ENCODE data around the gene KCNG2. TPM values are rescaled to one million over a fixed set of nuclear protein-coding genes. Genes with fewer than 3 reads are reported as not detected.

The KCNG2 gene
- total and polyA plus RNA-seq, 4 donors, result 0.03 to 0.23 (median 0.08) TPM; not detected in 1

DNA sequence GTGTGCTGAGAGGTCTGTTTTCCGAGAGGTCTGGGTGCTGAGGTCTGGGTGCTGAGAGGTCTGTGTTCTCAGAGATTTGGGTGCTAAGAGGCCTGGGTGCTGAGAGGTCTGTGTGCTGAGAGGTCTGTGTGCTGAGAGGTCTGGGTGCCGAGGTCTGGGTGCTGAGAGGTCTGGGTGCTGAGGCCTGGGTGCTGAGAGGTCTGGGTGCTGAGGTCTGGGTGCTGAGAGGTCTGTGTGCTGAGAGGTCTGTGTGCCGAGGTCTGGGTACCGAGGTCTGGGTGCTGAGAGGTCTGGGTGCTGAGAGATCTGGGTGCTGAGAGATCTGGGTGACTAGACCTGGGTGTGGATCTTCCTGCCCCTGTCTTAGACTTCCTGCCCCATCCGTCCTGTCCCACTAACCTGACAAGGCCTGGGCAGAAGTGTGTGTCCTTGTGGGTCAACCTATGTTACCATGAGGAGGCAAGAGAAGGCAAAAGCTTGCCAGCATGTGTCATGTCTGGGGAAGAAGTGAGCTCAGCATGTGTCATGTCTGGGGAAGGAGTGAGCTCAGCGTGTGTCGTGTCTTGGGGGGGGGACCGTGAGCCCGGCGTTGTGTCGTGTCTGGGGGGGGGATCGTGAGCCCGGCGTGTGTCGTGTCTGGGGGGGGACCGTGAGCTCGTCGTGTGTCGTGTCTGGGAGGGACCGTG lies 69.3 kb downstream of the KCNG2 start:
- 90% methylated on average over 20 of the region's 20 CpGs for WGBS
- no peak for DNase-seq (ENCODE audit: low spot score)
- no peaks in the 10 kb centered on the region for H3K36me3 ChIP-seq (ENCODE audit: control insufficient read depth in 4 of 4, insufficient read depth in 3 of 4, low read depth in 1 of 4, low read length in 3 of 4)
- H3K9me3 ChIP-seq (ENCODE audit: control insufficient read depth in 4 of 4, low read length in 3 of 4), result peaks cover 0 to 2% (median 0%) of the 10 kb centered on the region in 4 donors
- no peaks in the 10 kb centered on the region for H3K27me3 ChIP-seq (ENCODE audit: control insufficient read depth in 4 of 4, insufficient read depth in 4 of 4, low read length in 3 of 4)
- H3K4me3 ChIP-seq (ENCODE audit: low read depth in 1 of 3, low read length in 3 of 3), result no peak overlapping the region
- TF ChIP-seq GABPA (IDR thresholded peaks at IDR 0.05 in 1 of 2, conservative IDR thresholded peaks at IDR 0.05 in 1 of 2), result no peak
- no peak for TF ChIP-seq HNF4A (conservative IDR thresholded peaks at IDR 0.05)
- TF ChIP-seq FOXA1 (IDR thresholded peaks at IDR 0.05), result no peak
- TF ChIP-seq RAD21 (IDR thresholded peaks at IDR 0.05), result no peak
- TF ChIP-seq EGR1 (IDR thresholded peaks at IDR 0.05; ENCODE audit: low read depth in 2 of 2), result no peak
- TF ChIP-seq JUND (IDR thresholded peaks at IDR 0.05), result no peak
- TF ChIP-seq NR2F2 (IDR thresholded peaks at IDR 0.05), result no peak
- TF ChIP-seq, protein P1, sequence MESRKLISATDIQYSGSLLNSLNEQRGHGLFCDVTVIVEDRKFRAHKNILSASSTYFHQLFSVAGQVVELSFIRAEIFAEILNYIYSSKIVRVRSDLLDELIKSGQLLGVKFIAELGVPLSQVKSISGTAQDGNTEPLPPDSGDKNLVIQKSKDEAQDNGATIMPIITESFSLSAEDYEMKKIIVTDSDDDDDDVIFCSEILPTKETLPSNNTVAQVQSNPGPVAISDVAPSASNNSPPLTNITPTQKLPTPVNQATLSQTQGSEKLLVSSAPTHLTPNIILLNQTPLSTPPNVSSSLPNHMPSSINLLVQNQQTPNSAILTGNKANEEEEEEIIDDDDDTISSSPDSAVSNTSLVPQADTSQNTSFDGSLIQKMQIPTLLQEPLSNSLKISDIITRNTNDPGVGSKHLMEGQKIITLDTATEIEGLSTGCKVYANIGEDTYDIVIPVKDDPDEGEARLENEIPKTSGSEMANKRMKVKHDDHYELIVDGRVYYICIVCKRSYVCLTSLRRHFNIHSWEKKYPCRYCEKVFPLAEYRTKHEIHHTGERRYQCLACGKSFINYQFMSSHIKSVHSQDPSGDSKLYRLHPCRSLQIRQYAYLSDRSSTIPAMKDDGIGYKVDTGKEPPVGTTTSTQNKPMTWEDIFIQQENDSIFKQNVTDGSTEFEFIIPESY (IDR thresholded peaks at IDR 0.05), result no peak
- TF ChIP-seq, protein P2, sequence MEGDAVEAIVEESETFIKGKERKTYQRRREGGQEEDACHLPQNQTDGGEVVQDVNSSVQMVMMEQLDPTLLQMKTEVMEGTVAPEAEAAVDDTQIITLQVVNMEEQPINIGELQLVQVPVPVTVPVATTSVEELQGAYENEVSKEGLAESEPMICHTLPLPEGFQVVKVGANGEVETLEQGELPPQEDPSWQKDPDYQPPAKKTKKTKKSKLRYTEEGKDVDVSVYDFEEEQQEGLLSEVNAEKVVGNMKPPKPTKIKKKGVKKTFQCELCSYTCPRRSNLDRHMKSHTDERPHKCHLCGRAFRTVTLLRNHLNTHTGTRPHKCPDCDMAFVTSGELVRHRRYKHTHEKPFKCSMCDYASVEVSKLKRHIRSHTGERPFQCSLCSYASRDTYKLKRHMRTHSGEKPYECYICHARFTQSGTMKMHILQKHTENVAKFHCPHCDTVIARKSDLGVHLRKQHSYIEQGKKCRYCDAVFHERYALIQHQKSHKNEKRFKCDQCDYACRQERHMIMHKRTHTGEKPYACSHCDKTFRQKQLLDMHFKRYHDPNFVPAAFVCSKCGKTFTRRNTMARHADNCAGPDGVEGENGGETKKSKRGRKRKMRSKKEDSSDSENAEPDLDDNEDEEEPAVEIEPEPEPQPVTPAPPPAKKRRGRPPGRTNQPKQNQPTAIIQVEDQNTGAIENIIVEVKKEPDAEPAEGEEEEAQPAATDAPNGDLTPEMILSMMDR (IDR thresholded peaks at IDR 0.05; ENCODE audit: low read depth, low read length, missing input control), result no peak
- no peak for TF ChIP-seq RXRA (IDR thresholded peaks at IDR 0.05)
- TF ChIP-seq, protein P3, sequence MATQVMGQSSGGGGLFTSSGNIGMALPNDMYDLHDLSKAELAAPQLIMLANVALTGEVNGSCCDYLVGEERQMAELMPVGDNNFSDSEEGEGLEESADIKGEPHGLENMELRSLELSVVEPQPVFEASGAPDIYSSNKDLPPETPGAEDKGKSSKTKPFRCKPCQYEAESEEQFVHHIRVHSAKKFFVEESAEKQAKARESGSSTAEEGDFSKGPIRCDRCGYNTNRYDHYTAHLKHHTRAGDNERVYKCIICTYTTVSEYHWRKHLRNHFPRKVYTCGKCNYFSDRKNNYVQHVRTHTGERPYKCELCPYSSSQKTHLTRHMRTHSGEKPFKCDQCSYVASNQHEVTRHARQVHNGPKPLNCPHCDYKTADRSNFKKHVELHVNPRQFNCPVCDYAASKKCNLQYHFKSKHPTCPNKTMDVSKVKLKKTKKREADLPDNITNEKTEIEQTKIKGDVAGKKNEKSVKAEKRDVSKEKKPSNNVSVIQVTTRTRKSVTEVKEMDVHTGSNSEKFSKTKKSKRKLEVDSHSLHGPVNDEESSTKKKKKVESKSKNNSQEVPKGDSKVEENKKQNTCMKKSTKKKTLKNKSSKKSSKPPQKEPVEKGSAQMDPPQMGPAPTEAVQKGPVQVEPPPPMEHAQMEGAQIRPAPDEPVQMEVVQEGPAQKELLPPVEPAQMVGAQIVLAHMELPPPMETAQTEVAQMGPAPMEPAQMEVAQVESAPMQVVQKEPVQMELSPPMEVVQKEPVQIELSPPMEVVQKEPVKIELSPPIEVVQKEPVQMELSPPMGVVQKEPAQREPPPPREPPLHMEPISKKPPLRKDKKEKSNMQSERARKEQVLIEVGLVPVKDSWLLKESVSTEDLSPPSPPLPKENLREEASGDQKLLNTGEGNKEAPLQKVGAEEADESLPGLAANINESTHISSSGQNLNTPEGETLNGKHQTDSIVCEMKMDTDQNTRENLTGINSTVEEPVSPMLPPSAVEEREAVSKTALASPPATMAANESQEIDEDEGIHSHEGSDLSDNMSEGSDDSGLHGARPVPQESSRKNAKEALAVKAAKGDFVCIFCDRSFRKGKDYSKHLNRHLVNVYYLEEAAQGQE (IDR thresholded peaks at IDR 0.05), result no peak
- TF ChIP-seq TAF1 (conservative IDR thresholded peaks at IDR 0.05), result no peak
- H3K27ac ChIP-seq (ENCODE audit: low read depth in 1 of 2, low read length in 2 of 2), result no peak overlapping the region
- no peaks in the 10 kb centered on the region for H3K4me1 ChIP-seq (ENCODE audit: control insufficient read depth in 4 of 4, insufficient read depth in 4 of 4, low read length in 3 of 4)
- no peak overlapping the region for H3K9ac ChIP-seq (ENCODE audit: low read depth in 1 of 2, low read length in 2 of 2)

DNA sequence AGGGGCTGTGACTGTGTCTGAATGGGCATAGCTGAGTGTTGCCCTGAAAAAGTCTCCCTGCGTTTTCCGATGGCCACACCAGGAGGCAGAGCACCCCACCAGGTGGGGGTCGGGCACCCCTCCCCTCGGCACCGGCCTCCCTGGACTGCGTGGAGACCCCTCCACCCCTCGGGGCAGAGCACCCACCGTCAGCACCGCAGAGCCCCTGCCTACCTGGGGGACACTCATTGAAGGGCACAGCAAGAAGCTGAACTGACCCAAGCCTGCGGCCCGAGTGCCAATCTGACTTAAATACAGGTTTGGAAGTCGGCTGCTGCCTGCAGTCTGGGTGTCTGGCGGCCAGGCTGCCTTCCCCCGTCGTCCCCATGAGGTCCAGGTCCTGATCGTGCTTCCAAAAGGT lies 69.9 kb downstream of the KCNG2 start:
- TF ChIP-seq HNF4G (IDR thresholded peaks at IDR 0.05) (no peak), GABPA (IDR thresholded peaks at IDR 0.05 in 1 of 2, conservative IDR thresholded peaks at IDR 0.05 in 1 of 2) (no peak), RAD21 (IDR thresholded peaks at IDR 0.05) (no peak), EGR1 (IDR thresholded peaks at IDR 0.05; ENCODE audit: low read depth in 2 of 2) (no peak), YY1 (IDR thresholded peaks at IDR 0.05) (no peak), FOXA2 (IDR thresholded peaks at IDR 0.05) (no peak), HNF4A (conservative IDR thresholded peaks at IDR 0.05) (no peak), SP1 (IDR thresholded peaks at IDR 0.05) (no peak), TAF1 (conservative IDR thresholded peaks at IDR 0.05) (no peak)
- TF ChIP-seq, protein P2 (IDR thresholded peaks at IDR 0.05; ENCODE audit: low read depth, low read length, missing input control), result no peak
- TF ChIP-seq, protein P3 (IDR thresholded peaks at IDR 0.05), result no peak
- 85% methylated on average over 16 of the region's 16 CpGs for WGBS

More for the DNA sequence above, 69.9 kb downstream of the KCNG2 start:
- H3K4me3 ChIP-seq (ENCODE audit: low read depth in 1 of 3, low read length in 3 of 3), result no peak overlapping the region
- H3K27ac ChIP-seq (ENCODE audit: low read depth in 1 of 2, low read length in 2 of 2), result no peak overlapping the region
- no peak for DNase-seq (ENCODE audit: low spot score)
- no peaks in the 10 kb centered on the region for H3K36me3 ChIP-seq (ENCODE audit: control insufficient read depth in 4 of 4, insufficient read depth in 3 of 4, low read depth in 1 of 4, low read length in 3 of 4)
- H3K4me1 ChIP-seq (ENCODE audit: control insufficient read depth in 4 of 4, insufficient read depth in 4 of 4, low read length in 3 of 4), result no peaks in the 10 kb centered on the region
- peaks cover 0 to 2% (median 0%) of the 10 kb centered on the region in 4 donors for H3K9me3 ChIP-seq (ENCODE audit: control insufficient read depth in 4 of 4, low read length in 3 of 4)
- no peak overlapping the region for H3K9ac ChIP-seq (ENCODE audit: low read depth in 1 of 2, low read length in 2 of 2)
- no peaks in the 10 kb centered on the region for H3K27me3 ChIP-seq (ENCODE audit: control insufficient read depth in 4 of 4, insufficient read depth in 4 of 4, low read length in 3 of 4)

Measured in liver (tissue), 9 donors.